Measurements from ENCODE around the gene ARFRP1.

ARFRP1 gene

DNA sequence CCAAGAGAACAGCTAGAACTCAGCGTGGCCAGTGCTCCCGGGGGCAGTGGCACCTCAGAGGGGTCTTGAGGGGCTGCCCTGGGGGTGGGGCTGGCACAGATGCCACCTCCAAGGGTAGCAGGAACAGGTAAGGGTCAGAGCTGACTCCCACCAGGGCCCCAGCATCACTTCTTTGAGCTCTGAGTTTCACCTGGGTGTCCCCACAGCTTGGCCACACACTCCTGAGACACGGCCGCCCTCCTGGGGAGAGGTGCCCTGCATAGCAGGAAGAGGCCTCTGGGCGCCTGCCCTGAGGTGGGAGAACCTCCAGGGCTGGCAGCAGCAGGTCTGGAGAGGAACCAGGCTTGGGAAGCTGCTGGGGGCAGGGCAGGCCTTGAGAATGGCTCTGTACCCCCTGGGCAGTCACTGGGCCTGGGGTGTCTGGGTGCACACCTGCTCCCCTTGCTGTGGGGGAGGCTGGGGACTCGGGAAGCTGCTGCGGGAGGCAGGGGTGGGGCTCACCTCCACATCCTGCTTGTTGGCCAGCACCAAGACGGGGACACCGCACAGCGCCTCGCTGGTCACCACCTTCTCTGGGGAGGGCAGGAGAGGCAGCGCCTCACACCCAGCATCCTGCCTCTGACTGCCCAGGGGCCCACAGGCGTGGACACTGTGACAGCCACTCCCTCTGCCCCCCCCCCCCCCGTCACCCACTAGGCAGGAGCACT, 6.3 kb downstream of the ARFRP1 start:
- H3K4me3 ChIP-seq (ENCODE audit: low read depth, low read length): no peak overlapping the region
- DNase-seq (ENCODE audit: low read depth): no peak
- TF ChIP-seq, protein P1, sequence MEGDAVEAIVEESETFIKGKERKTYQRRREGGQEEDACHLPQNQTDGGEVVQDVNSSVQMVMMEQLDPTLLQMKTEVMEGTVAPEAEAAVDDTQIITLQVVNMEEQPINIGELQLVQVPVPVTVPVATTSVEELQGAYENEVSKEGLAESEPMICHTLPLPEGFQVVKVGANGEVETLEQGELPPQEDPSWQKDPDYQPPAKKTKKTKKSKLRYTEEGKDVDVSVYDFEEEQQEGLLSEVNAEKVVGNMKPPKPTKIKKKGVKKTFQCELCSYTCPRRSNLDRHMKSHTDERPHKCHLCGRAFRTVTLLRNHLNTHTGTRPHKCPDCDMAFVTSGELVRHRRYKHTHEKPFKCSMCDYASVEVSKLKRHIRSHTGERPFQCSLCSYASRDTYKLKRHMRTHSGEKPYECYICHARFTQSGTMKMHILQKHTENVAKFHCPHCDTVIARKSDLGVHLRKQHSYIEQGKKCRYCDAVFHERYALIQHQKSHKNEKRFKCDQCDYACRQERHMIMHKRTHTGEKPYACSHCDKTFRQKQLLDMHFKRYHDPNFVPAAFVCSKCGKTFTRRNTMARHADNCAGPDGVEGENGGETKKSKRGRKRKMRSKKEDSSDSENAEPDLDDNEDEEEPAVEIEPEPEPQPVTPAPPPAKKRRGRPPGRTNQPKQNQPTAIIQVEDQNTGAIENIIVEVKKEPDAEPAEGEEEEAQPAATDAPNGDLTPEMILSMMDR (IDR thresholded peaks at IDR 0.05; ENCODE audit: insufficient read depth, low read depth, low read length, missing control alignments): no peak

DNA sequence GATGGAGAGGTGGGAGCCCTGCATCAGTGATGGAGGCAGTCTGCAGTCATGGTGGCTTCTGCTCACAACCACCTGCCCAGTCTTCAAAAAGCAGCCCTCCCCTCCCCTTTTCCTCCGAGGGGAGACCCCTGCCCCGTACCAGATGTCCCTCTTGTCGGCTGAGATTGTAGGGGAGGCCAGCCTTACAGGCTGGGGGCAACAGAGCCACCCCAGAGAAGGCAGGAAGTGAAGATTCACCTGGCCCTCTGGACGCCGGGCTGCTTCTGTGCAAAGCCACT, 6.8 kb downstream of the ARFRP1 start:
- no peak overlapping the region for H3K4me3 ChIP-seq (ENCODE audit: low read depth, low read length)
- no peak for DNase-seq (ENCODE audit: low read depth)
- TF ChIP-seq, protein P1 (IDR thresholded peaks at IDR 0.05; ENCODE audit: insufficient read depth, low read depth, low read length, missing control alignments): no peak

DNA sequence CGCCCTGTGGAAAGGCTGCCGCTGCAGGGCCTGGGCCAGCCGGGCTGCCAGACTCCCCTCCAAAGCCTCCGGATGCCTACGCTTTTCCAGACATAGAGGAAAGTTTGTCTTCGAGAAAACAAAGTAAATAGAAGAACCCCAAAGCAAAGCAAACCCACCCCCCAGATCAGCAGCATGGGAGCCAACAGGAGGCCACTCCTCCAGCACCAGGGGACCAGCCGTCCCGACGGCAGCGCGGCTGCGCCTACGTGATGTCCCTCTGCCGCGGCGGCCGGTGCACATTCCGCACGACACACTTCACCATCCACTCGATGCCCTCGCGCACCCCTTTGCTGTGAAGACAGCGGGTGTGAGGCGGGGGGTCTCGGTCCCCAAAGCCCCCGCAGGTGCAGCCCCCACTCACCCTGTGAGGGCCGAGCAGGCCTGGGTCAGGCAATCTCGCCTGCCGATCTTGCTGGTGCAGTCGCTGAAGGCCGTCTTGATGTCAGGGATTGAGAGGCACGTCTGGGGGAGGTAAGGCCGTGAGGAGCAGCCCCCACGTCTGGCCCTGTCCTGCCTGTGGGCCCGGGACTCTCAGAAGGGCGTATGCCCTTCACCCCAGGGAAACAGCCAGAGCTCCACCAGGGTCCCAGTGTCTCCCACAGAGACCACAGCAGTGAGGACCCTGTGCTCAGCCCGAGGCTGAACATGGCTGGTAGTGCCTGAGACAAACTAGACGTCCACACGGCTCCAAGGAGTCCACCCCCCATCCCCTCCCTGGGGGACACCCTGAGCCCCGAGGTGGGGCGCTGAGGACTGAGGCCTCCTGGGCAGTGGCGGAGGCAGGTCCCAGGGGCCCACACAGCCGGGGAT, 7.4 kb downstream of the ARFRP1 start:
- H3K4me3 ChIP-seq (ENCODE audit: low read depth, low read length): no peak overlapping the region
- no peak for DNase-seq (ENCODE audit: low read depth)
- TF ChIP-seq, protein P1 (IDR thresholded peaks at IDR 0.05; ENCODE audit: insufficient read depth, low read depth, low read length, missing control alignments): no peak

DNA sequence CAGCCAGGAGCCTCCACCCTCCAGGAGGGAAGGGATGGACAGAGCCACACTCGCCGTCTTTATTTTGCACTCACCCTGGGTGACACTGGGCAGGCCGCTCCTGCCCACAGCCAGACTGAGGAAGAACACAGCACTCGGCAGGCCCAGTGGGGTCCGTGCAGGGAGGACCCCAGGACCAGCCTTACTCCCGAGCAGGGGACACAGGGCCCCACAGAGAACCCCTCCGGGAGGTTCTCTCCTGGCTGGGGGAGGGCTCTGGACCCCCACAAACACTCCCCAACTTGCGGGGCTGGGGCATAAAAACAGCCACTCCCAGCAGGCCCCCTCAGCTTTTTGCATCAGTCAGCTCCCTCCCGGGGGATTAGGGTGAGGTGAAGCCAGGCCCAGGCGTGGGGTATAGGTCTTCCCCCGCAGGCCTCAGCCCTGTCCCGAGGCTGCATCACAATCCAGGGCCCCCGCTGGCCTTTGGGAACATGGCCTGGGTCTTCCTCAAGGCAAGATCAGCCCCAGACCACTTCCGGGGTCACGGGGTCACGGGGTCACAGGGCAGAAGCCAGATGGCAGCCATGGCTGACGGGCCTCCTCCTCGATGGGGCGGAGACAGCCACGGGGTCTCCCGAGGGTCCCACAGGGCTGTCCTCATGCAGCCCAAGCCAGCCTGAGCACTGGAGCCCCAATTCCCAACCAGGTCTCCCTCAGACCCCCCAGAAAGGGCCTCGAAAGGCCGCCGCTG, 8.1 kb downstream of the ARFRP1 start:
- DNase-seq (ENCODE audit: low read depth): no peak
- H3K4me3 ChIP-seq (ENCODE audit: low read depth, low read length): no peak overlapping the region
- TF ChIP-seq, protein P1 (IDR thresholded peaks at IDR 0.05; ENCODE audit: insufficient read depth, low read depth, low read length, missing control alignments): no peak

DNA sequence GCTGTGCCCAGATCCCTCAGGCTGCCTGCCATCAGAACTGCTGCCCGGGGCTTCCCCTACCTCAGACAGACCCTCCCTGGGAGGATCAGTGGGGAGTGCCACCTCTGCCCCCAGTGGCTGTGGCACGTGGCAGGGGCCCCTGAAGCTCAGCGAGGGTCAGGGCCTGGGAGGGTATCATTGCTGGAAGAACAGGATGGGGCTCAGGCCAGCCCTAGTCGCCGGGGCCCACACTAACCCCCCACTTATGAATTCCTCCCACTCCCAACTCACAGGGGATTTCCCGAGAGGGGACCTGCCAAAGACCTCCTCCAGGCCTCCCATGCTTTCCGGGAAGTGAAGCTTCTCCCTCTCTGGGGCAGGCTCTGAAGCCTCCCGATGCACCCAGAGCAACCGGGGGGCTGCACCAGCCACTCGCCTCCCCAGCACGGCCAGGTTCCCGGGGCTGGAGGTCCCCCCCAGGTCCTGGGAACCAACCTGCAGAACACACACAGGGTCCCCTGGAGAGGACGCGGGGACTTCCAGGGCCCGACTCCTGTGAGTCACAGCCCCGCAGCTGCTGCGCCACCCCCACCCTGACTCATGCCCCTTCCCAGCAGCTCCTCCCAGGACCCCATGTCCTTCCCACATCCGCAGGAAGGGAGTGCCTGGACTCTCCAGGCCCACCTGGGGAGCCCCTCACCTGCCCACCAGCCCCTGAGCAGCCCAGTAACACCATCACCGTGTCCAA, 8.9 kb downstream of the ARFRP1 start:
- peak; percentile 77 for DNase-seq (ENCODE audit: low read depth)

More for the DNA sequence above, 8.9 kb downstream of the ARFRP1 start:
- no peak overlapping the region; the same call in 1 of the 2 replicates for H3K4me3 ChIP-seq (ENCODE audit: low read depth, low read length)
- TF ChIP-seq, protein P1 (IDR thresholded peaks at IDR 0.05; ENCODE audit: insufficient read depth, low read depth, low read length, missing control alignments): no peak

All from GM12865 (cell line).